ENCODE results near the gene TEPSIN. TPM values are rescaled to one million over a fixed set of nuclear protein-coding genes. Genes with fewer than 3 reads are reported as not detected.

Gene TEPSIN
- polyA plus RNA-seq, 1 donor (not counting 4 experiments of a cell fraction or from before 2014, with no cell fraction given): 7.1 TPM

DNA sequence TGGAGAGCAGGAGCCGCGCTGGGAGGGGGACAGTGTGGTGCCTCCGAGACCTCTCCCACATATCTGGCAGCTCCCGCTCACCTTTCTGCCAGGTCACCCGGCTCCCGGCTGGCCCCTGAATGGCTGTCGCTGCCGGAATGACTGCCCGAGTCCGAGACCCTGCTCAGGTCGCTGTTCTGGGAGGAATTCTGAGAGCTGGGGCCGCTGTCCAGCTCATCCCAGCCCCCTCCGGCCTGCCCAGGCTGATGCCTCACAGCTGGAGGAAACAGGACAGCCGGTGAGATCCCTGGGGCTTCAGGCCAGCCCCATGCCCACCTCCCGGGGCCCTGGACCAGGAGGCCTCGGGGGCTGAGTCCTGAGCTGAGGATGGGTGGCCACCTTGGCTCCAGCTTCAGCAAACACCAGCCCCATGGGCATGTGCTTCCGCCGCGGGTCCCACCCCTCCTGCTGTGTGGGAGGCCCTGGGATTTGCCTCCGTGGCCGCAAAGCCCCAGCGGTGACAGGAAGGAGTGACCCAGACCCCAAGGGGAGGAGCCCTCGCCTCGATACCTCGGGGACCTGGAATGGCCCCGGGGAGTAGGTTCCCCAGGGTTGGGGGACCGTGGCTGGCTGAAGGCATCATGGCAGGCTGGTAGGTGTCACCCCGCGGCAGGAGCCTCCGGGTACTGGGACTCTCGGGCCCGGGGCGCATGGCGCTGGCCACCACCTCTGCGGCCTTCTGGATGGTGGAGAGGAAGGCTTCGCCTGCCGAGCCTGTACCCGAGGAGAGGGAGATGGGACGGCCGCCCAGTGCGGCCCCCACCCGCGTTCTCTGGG is 6.9 kb downstream of the TEPSIN start:
- FAIRE-seq: no peak
- no peak overlapping the region for H2AFZ ChIP-seq (ENCODE audit: control insufficient read depth, low read length)
- peaks cover 5 to 28% of the 10 kb centered on the region in 2 experiments for H3K36me3 ChIP-seq (ENCODE audit: control insufficient read depth in 2 of 2, extremely low read depth in 1 of 2, insufficient read depth in 2 of 2, low read length in 2 of 2)
- no peaks in the 10 kb centered on the region for H3K9me1 ChIP-seq (ENCODE audit: control insufficient read depth, extremely low read depth, insufficient read depth, low read length)
- H3K27ac ChIP-seq (ENCODE audit: control insufficient read depth, insufficient read depth, low read length): no peak overlapping the region
- no peaks in the 10 kb centered on the region for H3K4me1 ChIP-seq (ENCODE audit: control insufficient read depth, extremely low read depth, insufficient read depth, low read length)
- no peak overlapping the region for H3K4me3 ChIP-seq (ENCODE audit: control insufficient read depth in 2 of 3, extremely low read depth in 1 of 3, insufficient read depth in 2 of 3, low read depth in 1 of 3, low read length in 3 of 3)
- no peaks in the 10 kb centered on the region for H3K27me3 ChIP-seq (ENCODE audit: control insufficient read depth, extremely low read depth, insufficient read depth, low read length)
- no peaks in the 10 kb centered on the region for H3K79me2 ChIP-seq (ENCODE audit: control insufficient read depth, insufficient read depth, low read length)
- TF ChIP-seq EZH2 (IDR thresholded peaks at IDR 0.05; ENCODE audit: low read length): no peak
- no peak for TF ChIP-seq CTCF (optimal IDR thresholded peaks at IDR 0.05 in 1 of 3, IDR thresholded peaks at IDR 0.05 in 1 of 3, conservative IDR thresholded peaks at IDR 0.05 in 1 of 3; ENCODE audit: extremely low read depth in 1 of 3, insufficient read depth in 2 of 3, low read length in 3 of 3)
- no peak overlapping the region for H3K4me2 ChIP-seq (ENCODE audit: control insufficient read depth, extremely low read depth, insufficient read depth, low read depth, low read length)
- dilution Hi-C loops (cut with MboI; ENCODE audit: extremely low pct_ligation_motif_present, low sequenced_read_pairs): no loop called here
- no peak for DNase-seq (ENCODE audit: low read depth, low spot score)
- H3K9me3 ChIP-seq (ENCODE audit: control insufficient read depth, low read depth, low read length): no peaks in the 10 kb centered on the region
- no peaks in the 10 kb centered on the region for H4K20me1 ChIP-seq (ENCODE audit: control insufficient read depth, extremely low read depth, insufficient read depth, low read length)
- no peak overlapping the region for H3K9ac ChIP-seq (ENCODE audit: control insufficient read depth, extremely low read depth, insufficient read depth, low read length)

DNA sequence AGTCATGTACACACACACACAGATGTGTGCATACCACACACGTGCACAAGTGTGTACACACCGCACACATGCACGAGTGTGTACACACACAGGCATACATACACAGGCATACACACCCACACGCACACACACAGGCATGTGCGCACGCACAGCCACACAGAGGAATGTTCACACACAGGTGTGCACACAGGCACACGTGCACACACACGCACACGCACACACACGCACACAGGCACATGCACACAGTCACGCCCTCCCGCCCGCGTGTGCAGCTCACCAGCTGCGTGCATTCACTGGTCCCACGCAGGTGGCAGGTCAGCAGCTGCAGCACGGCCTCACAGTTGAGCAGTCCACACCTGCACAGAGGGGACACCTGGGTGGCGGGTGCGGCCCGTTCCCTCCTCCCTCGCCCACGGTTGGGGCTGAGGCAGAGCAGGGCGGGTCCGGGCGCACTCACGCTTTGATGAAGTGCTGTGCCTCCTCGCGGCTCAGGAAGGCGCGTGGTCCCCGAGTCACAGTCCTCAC is 7.7 kb downstream of the TEPSIN start:
- peaks cover 5 to 28% of the 10 kb centered on the region in 2 experiments for H3K36me3 ChIP-seq (ENCODE audit: control insufficient read depth in 2 of 2, extremely low read depth in 1 of 2, insufficient read depth in 2 of 2, low read length in 2 of 2)
- FAIRE-seq (no peak), DNase-seq (ENCODE audit: low read depth, low spot score) (no peak)
- H3K9me1 ChIP-seq (ENCODE audit: control insufficient read depth, extremely low read depth, insufficient read depth, low read length): no peaks in the 10 kb centered on the region
- no peaks in the 10 kb centered on the region for H3K9me3 ChIP-seq (ENCODE audit: control insufficient read depth, low read depth, low read length)
- no peak for TF ChIP-seq CTCF (optimal IDR thresholded peaks at IDR 0.05 in 1 of 3, IDR thresholded peaks at IDR 0.05 in 1 of 3, conservative IDR thresholded peaks at IDR 0.05 in 1 of 3; ENCODE audit: extremely low read depth in 1 of 3, insufficient read depth in 2 of 3, low read length in 3 of 3)
- no peak for TF ChIP-seq EZH2 (IDR thresholded peaks at IDR 0.05; ENCODE audit: low read length)
- no peak overlapping the region for H2AFZ ChIP-seq (ENCODE audit: control insufficient read depth, low read length)
- H3K4me1 ChIP-seq (ENCODE audit: control insufficient read depth, extremely low read depth, insufficient read depth, low read length): no peaks in the 10 kb centered on the region
- no peaks in the 10 kb centered on the region for H4K20me1 ChIP-seq (ENCODE audit: control insufficient read depth, extremely low read depth, insufficient read depth, low read length)
- no peak overlapping the region for H3K9ac ChIP-seq (ENCODE audit: control insufficient read depth, extremely low read depth, insufficient read depth, low read length)
- dilution Hi-C loops (cut with MboI; ENCODE audit: extremely low pct_ligation_motif_present, low sequenced_read_pairs): no loop called here
- no peak overlapping the region for H3K4me3 ChIP-seq (ENCODE audit: control insufficient read depth in 2 of 3, extremely low read depth in 1 of 3, insufficient read depth in 2 of 3, low read depth in 1 of 3, low read length in 3 of 3)
- no peaks in the 10 kb centered on the region for H3K79me2 ChIP-seq (ENCODE audit: control insufficient read depth, insufficient read depth, low read length)
- H3K27me3 ChIP-seq (ENCODE audit: control insufficient read depth, extremely low read depth, insufficient read depth, low read length): no peaks in the 10 kb centered on the region
- no peak overlapping the region for H3K4me2 ChIP-seq (ENCODE audit: control insufficient read depth, extremely low read depth, insufficient read depth, low read depth, low read length)
- no peak overlapping the region for H3K27ac ChIP-seq (ENCODE audit: control insufficient read depth, insufficient read depth, low read length)
